Effector CD4-positive, alpha-beta T cell (primary cell): ENCODE results near the gene CAMK2D.
A peak's percentile ranks its signal among the peaks of the same experiment; 100 is the strongest.

Experiments used
- DNase-seq: peaks from one replicate; pipeline ENCODE4 v3.0.0-alpha.2; 2020

CAMK2D gene

GRCh38 chr4:113637823-113638561 is 123.5 kb downstream of the CAMK2D start:
- DNase-seq = no peak

DNA sequence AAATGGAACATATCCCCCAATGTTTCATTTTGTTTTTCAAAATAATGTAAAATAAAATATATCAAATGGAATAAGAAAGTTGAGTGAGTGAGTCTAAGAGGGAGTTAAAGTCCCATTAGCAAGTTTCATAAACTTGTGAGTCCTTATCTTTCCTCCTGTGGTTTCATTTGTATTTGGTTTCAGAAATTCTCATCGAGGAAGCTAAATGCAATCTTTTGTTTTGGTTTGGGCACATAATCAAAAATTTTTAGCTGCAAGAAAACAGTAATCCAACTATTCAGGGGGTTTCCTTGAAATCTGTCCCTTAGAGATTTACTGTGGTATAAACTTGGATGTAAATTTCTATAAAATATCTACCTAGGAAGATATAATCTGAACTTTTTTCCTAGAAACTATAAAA is 124.2 kb downstream of the CAMK2D start:
- no peak for DNase-seq

DNA sequence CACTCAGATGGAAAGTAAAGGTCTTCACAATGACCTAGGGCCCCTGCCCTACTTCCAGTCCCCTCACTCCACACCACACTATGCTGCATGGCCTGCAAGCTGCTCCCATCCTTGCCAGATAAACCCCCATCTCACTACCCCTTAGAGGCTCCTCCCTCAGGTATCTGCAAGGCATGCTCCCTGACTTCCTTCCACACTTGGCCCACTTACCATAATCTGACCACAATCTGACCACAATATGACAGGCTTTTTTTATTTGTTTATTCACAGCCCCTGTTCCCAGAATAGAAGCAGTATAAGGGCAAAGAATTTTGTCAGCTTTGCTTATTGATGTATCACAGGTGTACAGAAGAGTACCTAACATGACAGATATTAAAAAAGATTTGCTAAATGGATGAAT is 124.7 kb downstream of the CAMK2D start:
- DNase-seq = peak; percentile 2

GRCh38 chr4:113636438-113636818 is 125.1 kb downstream of the CAMK2D start:
- DNase-seq = no peak

GRCh38 chr4:113635739-113636437 is 125.7 kb downstream of the CAMK2D start:
- DNase-seq = no peak

DNA sequence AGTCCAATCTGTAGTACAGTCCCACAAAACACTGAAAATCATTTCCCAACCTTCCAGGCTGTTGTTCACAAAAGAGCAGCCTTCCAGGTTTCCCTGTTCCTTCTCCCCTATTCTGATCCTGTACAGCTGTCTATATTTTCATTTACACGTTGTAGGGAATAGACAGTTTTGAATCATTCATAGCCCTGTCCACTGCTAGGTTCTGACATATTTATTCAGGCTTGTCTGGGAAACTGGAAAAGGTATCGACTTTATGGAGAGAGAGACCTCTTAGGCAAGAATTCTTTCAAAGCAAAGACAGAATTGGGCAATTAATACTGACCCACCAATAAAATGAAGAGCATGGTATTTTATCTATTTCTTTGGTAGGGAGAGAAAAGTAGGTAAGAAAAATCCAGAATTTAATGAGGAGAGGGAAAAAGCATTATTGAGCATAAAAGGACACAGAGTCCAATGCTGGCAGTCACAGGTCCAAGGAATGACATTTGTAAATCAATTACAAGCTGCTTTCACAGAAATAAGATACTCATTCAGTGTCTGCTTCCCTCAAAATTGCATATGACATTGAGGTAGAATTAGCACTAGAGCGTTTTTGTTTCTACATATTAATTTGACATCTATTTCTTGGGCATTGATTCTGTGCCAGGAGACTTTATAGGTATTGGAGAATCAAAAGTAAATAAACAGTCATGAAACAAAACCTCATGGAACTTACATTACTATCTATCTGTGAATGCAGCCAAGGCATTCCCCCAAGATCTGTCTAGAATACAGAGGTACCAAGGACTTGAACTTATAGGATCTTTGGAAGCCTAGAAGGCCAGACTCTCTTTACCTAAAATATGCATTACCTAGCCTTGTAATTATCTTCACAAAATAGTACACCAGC is 127.2 kb downstream of the CAMK2D start:
- no peak for DNase-seq

- no peak for DNase-seq
Measured at GRCh38 chr4:113633467-113633866, 128.1 kb downstream of the CAMK2D start.

DNA sequence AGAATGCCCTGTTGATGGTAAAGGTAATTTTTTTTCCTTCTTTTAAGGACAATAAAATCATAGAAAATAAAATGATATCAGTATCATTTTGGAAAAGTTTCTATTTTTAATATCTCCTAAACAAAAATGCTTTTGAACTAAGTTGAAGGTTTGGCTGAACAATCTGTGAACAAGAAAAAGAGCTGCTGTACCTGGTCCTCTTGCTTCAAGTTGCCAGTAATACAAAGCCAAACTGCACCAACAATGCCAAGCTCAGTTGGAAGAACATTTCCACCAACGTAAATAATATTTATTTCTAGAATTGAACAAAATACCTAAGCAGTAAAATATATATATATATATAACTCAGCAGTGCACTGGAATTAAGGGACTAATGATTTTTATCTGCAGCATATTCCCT is 132.8 kb downstream of the CAMK2D start:
- DNase-seq = no peak

GRCh38 chr4:113627321-113627720 is 134.2 kb downstream of the CAMK2D start:
- no peak for DNase-seq

GRCh38 chr4:113625902-113626301 is 135.6 kb downstream of the CAMK2D start:
- no peak for DNase-seq

DNA sequence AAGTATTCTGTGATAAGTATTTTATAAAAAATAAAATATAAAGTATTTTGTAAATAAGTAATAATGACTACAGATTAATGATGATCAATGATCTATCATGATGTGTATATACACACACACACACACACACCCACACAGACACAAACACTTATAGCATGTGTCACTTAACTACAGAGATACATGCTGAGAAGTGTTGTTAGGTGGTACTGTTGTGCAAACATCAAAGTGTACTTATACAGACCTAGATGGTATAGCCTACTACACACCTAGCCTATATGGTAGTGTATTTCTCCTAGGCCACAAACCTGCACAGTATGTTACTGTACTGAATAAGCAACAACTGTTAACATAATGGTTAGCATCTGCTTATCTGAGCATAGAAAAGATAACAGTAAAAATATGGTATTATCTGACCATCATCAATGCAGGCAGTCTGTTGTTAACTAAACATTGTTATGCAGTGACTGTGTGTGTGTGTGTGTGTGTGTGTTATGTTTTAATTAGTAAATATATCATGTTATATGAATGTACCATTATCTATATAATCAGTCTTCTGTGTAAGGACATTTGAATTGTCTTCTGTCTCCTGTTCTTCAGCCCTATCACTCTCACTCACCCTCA is 138.2 kb downstream of the CAMK2D start:
- no peak for DNase-seq

DNA sequence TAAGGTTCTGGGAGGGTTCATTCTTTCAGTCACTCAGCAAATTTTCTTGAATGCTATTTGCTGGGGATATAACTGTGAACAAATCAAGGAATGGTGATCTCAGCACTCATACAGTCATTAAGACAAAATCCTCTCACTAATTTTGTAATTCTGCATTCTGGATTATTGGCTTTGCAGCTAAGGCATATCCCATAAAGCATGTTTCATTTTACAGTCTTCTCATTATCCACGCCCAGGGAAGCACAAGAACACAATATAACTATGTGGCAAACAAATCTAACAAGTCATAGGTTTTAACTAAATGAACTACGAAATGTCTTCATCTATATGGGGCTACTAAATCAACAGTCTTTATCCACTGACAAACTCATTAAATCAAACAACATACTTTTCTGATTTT is 139.9 kb downstream of the CAMK2D start:
- DNase-seq = no peak

- DNase-seq = no peak
Measured at GRCh38 chr4:113620032-113620431, 141.5 kb downstream of the CAMK2D start.

DNA sequence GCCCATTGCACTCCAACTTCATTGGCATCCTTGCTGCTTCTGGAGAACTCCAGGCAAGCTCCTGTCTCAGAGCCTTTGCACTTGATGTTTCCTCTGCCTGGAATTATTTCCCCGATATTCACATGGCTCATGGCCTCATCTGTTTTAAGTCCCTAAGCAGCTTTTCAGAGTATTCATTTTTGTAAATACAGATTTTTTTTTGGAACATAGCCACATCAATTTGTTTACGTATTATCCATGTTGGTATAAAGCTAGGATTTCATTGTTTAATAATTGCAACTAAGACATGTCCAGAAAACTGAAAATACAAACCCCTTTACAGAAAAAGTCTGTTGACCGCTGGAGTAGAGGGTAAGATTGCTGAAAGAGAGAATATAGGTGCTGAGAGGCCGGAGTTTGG is 142.0 kb downstream of the CAMK2D start:
- no peak for DNase-seq

DNA sequence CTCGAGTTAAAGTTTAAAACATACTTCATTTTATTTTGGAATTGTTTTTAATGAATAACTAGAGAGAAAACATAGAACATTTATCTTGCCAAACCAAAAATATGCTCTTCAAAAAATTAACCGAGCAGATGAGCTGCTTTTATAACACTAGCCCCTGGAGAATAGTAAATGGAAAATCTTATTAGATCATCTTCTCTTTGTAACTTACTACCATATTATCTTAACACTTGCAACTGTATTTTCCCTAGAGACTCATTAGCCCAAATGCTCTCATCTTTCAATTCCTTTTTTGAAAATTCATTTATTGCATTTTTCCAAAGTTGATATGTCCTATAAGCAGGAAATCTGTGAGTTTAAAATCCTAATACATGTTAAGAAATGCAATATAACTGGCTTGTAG is 143.3 kb downstream of the CAMK2D start:
- no peak for DNase-seq

DNA sequence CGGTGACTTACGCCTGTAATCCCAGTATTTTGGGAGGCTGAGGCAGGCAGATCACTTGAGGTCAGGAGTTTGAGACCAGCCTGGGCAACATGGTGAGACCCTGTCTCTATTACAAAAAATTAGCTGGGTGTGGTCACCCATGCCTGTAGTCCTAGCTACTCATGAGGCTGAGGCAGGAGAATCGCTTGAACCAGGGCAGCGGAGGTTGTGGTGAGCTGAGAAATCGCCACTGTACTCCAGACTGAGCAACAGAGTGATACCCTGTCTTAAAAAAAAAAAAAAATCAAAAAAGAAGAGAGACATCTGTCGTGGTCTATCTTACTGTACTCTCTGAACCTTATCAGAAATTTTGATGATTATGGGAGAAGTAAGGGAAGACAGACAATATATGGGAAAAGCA is 144.3 kb downstream of the CAMK2D start:
- DNase-seq = no peak

GRCh38 chr4:113616443-113616842 is 145.1 kb downstream of the CAMK2D start:
- no peak for DNase-seq

GRCh38 chr4:113614414-113614813 is 147.1 kb downstream of the CAMK2D start:
- DNase-seq = no peak

DNA sequence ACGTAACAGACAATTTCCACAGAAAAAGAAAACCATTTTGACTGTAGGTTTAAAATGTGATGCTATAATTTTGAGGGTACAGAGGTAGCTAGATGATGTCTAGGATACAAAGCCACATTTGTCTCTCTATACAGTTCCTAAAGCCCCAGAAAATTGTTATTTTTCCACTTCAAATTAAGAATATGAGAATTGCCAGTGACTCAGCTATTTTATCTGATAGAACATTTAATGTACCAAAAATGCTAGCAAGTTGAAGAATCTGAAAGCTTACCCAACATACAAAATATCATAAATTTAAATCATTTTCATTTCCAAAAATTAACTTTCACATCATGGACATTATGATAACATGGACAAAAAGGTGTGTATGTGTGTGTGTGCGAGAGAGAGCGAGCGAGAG is 148.0 kb downstream of the CAMK2D start:
- no peak for DNase-seq

- no peak for DNase-seq
Measured at GRCh38 chr4:113610537-113610936, 151.0 kb downstream of the CAMK2D start.

DNA sequence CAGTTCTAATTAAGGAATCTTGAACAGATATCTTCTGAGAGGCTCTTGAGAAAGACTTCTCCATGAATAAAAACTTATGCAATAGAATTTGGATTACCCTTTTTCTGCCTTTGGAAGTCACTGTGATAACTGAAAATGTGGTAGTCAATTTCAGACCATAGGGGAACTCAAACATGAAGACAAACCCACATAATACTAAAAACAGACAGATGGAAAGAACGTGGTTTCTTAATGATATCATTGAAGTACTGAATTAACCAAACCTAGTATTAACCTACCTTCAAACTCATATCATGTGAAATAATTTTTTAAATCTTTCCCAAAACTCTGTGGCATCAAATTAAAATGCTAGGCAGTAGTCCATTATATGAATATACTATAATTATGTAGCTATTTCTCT is 153.5 kb downstream of the CAMK2D start:
- no peak for DNase-seq

GRCh38 chr4:113607147-113607720 is 154.3 kb downstream of the CAMK2D start:
- DNase-seq = no peak

- no peak for DNase-seq
Measured at GRCh38 chr4:113604955-113605354, 156.6 kb downstream of the CAMK2D start.
